H1 (cell line): ENCODE data around the gene NDUFA7. TPM values are rescaled to one million over a fixed set of nuclear protein-coding genes. Genes with fewer than 3 reads are reported as not detected.

ENCODE experiments used
- CTCF ChIA-PET: fragments of 300-600 bp; sonication (Branson Sonifier 250); formaldehyde crosslinking; loops from one replicate; lab custom pipeline; 2021; ENCODE audit not compliant: partially characterized antibody; lab: Charles Lee
- POLR2A ChIA-PET: fragments of 300-600 bp; sonication (Branson Sonifier 250); formaldehyde crosslinking; loops from one replicate; lab custom pipeline; 2021; ENCODE audit warnings: inconsistent platforms; ENCODE audit not compliant: partially characterized antibody; lab: Charles Lee
- DNase-seq, 2 experiments: peaks; one replicate each; pipeline versions ENCODE4 v3.0.0 to v3.0.0-alpha.2; 2010 to 2022; ENCODE audit warnings: low spot score in 2 of 2, low read depth in 1 of 2, mixed read lengths in 1 of 2
- FAIRE-seq: peaks from 2 replicates; lab custom pipeline; 2011; peaks lifted over from hg19 to GRCh38; lab: Jason Lieb, UNC
- H2AFZ ChIP-seq: 2 replicates; pipeline ENCODE4 v1.8.1; 2012; ENCODE audit warnings: low read length, inconsistent platforms
- H2AK5ac ChIP-seq: 2 replicates; pipeline ENCODE4 v1.6.1; 2013; ENCODE audit warnings: low read depth, low read length
- H2BK120ac ChIP-seq: replicated peaks from 2 replicates; pipeline ENCODE3; 2013; ENCODE audit warnings: low read depth, low read length, inconsistent platforms
- H2BK12ac ChIP-seq: 2 replicates; pipeline ENCODE4 v1.6.1; 2013; ENCODE audit warnings: low read depth, low read length
- H2BK15ac ChIP-seq: 2 replicates; pipeline ENCODE4 v1.6.1; 2013; ENCODE audit warnings: low read length
- H2BK20ac ChIP-seq: 2 replicates; pipeline ENCODE4 v1.6.1; 2013; ENCODE audit warnings: low read length
- H2BK5ac ChIP-seq: 2 replicates; pipeline ENCODE4 v1.6.1; 2013; ENCODE audit warnings: low read depth, low read length
- H3K14ac ChIP-seq: 2 replicates; pipeline ENCODE4 v1.6.1; 2013; ENCODE audit warnings: inconsistent platforms; ENCODE audit not compliant: insufficient read length
- H3K18ac ChIP-seq: 2 replicates; pipeline ENCODE4 v1.6.1; 2013; ENCODE audit warnings: low read length; ENCODE audit errors: extremely low read depth
- H3K23ac ChIP-seq: 2 replicates; pipeline ENCODE4 v1.6.1; 2013; ENCODE audit warnings: inconsistent platforms; ENCODE audit not compliant: insufficient read length
- H3K23me2 ChIP-seq: 2 replicates; pipeline ENCODE4 v1.6.1; 2013; ENCODE audit warnings: low read depth, low read length
- H3K27ac ChIP-seq: 2 replicates; pipeline ENCODE4 v1.6.1; 2011; ENCODE audit warnings: low read depth, low read length, inconsistent platforms
- H3K27me3 ChIP-seq, 4 experiments: replicated peaks in 1 of 4; 1 replicate in 1 of 4; 2 replicates in 3 of 4; pipeline versions ENCODE4 v1.6.1 to v1.8.1; 2011 to 2013; ENCODE audit warnings: low read length in 3 of 4, mild to moderate bottlenecking in 3 of 4, inconsistent platforms in 2 of 4, mixed read lengths in 2 of 4, moderate library complexity in 1 of 4; ENCODE audit not compliant: control insufficient read depth in 3 of 4, insufficient read depth in 3 of 4; ENCODE audit errors: extremely low read depth in 1 of 4
- H3K36me3 ChIP-seq, 4 experiments: 2 replicates each; pipeline versions ENCODE4 v1.6.1 to v1.8.1; 2011 to 2013; ENCODE audit warnings: mild to moderate bottlenecking in 4 of 4, low read length in 3 of 4, moderate library complexity in 2 of 4, control low read depth in 1 of 4, inconsistent platforms in 1 of 4; ENCODE audit not compliant: insufficient read depth in 4 of 4, control insufficient read depth in 2 of 4
- H3K4ac ChIP-seq: replicated peaks from 2 replicates; pipeline ENCODE3; 2013; ENCODE audit warnings: low read length, low read depth, mixed read lengths, inconsistent platforms; ENCODE audit not compliant: insufficient read length
- H3K4me1 ChIP-seq, 4 experiments: replicated peaks in 1 of 4; 1 replicate in 1 of 4; 2 replicates in 3 of 4; pipeline versions ENCODE4 v1.6.1 to v1.8.1; 2011 to 2013; ENCODE audit warnings: low read length in 3 of 4, inconsistent platforms in 2 of 4, mixed read lengths in 1 of 4; ENCODE audit not compliant: insufficient read depth in 4 of 4, control insufficient read depth in 3 of 4
- H3K4me2 ChIP-seq, 2 experiments: 2 replicates each; pipeline versions ENCODE4 v1.6.1 to v1.8.1; 2011 to 2013; ENCODE audit warnings: low read depth in 2 of 2, low read length in 2 of 2, control low read depth in 1 of 2, inconsistent platforms in 1 of 2, mild to moderate bottlenecking in 1 of 2; ENCODE audit not compliant: insufficient read depth in 1 of 2
- H3K4me3 ChIP-seq, 4 experiments: fragments of 200-600, 300-600 bp in 1 of 4; sonication (generic), shearing (Covaris generic), sonication (Bioruptor Twin) in 1 of 4; 2 replicates each; pipeline versions ENCODE4 v1.5.1 to v1.8.1; 2011 to 2016; ENCODE audit warnings: low read length in 4 of 4, low read depth in 3 of 4, control low read depth in 2 of 4, inconsistent platforms in 2 of 4, mild to moderate bottlenecking in 2 of 4, mixed read lengths in 1 of 4, moderate library complexity in 1 of 4; ENCODE audit not compliant: insufficient read depth in 2 of 4; ENCODE audit errors: extremely low read depth in 1 of 4
- H3K56ac ChIP-seq: replicated peaks from 2 replicates; pipeline ENCODE3; 2013; ENCODE audit warnings: low read depth, mild to moderate bottlenecking, mixed read lengths, low read length, inconsistent platforms; ENCODE audit not compliant: insufficient read length
- H3K79me1 ChIP-seq: 2 replicates; pipeline ENCODE4 v1.6.1; 2013; ENCODE audit warnings: low read depth, low read length, control low read depth
- H3K79me2 ChIP-seq, 2 experiments: 2 replicates each; pipeline versions ENCODE4 v1.6.1 to v1.8.1; 2012 to 2013; ENCODE audit warnings: low read length in 2 of 2, mild to moderate bottlenecking in 2 of 2, inconsistent platforms in 1 of 2; ENCODE audit not compliant: insufficient read depth in 2 of 2, control insufficient read depth in 1 of 2
- H3K9ac ChIP-seq, 4 experiments: replicated peaks in 1 of 4; 1 replicate in 1 of 4; 2 replicates in 3 of 4; pipeline versions ENCODE4 v1.6.1 to v1.8.1; 2011 to 2013; ENCODE audit warnings: low read depth in 3 of 4, low read length in 3 of 4, control low read depth in 2 of 4, mild to moderate bottlenecking in 2 of 4, moderate library complexity in 2 of 4, inconsistent platforms in 1 of 4; ENCODE audit errors: extremely low read depth in 1 of 4
- H3K9me3 ChIP-seq, 2 experiments: 2 replicates each; pipeline versions ENCODE4 v1.6.1 to v1.8.1; 2012 to 2013; ENCODE audit warnings: mild to moderate bottlenecking in 2 of 2, moderate library complexity in 2 of 2, control low read depth in 1 of 2, inconsistent platforms in 1 of 2, low read depth in 1 of 2, low read length in 1 of 2, mixed read lengths in 1 of 2; ENCODE audit not compliant: insufficient read depth in 2 of 2
- H4K20me1 ChIP-seq, 2 experiments: replicated peaks in 1 of 2; 2 replicates each; pipeline versions ENCODE3 to v1.8.1; 2011 to 2013; ENCODE audit warnings: inconsistent platforms in 2 of 2, low read length in 2 of 2, mild to moderate bottlenecking in 1 of 2; ENCODE audit not compliant: insufficient read depth in 2 of 2, control insufficient read depth in 1 of 2
- H4K5ac ChIP-seq: 2 replicates; pipeline ENCODE4 v1.6.1; 2013; ENCODE audit warnings: low read length, low read depth, mixed read lengths, inconsistent platforms; ENCODE audit not compliant: insufficient read length
- H4K8ac ChIP-seq: 2 replicates; pipeline ENCODE4 v1.8.0; 2013; ENCODE audit warnings: mild to moderate bottlenecking, moderate library complexity, low read length, inconsistent platforms; ENCODE audit not compliant: insufficient read depth; ENCODE audit errors: extremely low read depth
- H4K91ac ChIP-seq: replicated peaks from 2 replicates; pipeline ENCODE3; 2013; ENCODE audit warnings: low read length, mixed read lengths, inconsistent platforms; ENCODE audit not compliant: insufficient read length
- SAP30 ChIP-seq: fragments of 300-600 bp; sonication (generic); IDR thresholded peaks from 2 replicates; pipeline ENCODE4 v1.7.1; 2012; ENCODE audit warnings: low read length, moderate library complexity, mild to moderate bottlenecking, inconsistent platforms; ENCODE audit not compliant: insufficient read depth, insufficient replicate concordance
- TEAD4 ChIP-seq: IDR thresholded peaks from 2 replicates; pipeline ENCODE4 v1.6.1; 2012; ENCODE audit warnings: low read depth, low read length, inconsistent platforms, mixed read lengths
- WGBS, 2 experiments: shearing (Covaris generic) in 1 of 2; methylation state at CpG; one replicate each; pipeline versions ENCODE4 v1.1.6 to v1.1.7; 2013 to 2015; ENCODE audit warnings: low lambda C conversion rate in 2 of 2, mixed read lengths in 2 of 2, inconsistent platforms in 1 of 2, low coverage in 1 of 2, missing lambda C conversion rate in 1 of 2; ENCODE audit not compliant: insufficient replicate concordance in 2 of 2, insufficient coverage in 1 of 2, insufficient read length in 1 of 2; ENCODE audit errors: extremely low coverage in 1 of 2, missing lambda C conversion rate in 1 of 2; 5-methylcytosine and 5-hydroxymethylcytosine counted together
- polyA plus RNA-seq, 7 experiments: library from polyadenylated mRNA; depleted of rRNA in 3 of 7; stranded (reverse) in 5 of 7; unstranded in 2 of 7; fragments of >200 nt in 5 of 7; fragments of 200-250 nt in 2 of 7; gene quantifications; 1 replicate in 5 of 7; 2 replicates in 1 of 7; 4 replicates in 1 of 7; pipeline versions ENCODE4 v1.2.1 to v1.2.3, GENCODE V29; 2011 to 2013; ENCODE audit warnings: missing spikeins in 2 of 7, mixed read lengths in 2 of 7
- total RNA-seq: library from RNA; stranded (reverse); fragmentation: NEBNext Ultra II Directional; extraction: Animal tissue kit (Norgen Biotek cat#: 25700); gene quantifications from 2 replicates; pipeline ENCODE4 v1.2.1, GENCODE V29; 2021

The NDUFA7 gene
- total and polyA plus RNA-seq, 2 of the 8 experiments (the other 6 are each of a cell fraction or from before 2014, with no cell fraction given): 54.4 to 286 TPM

- Histone ChIP-seq H2AK5ac (peak overlapping the region; percentile 40; the same call in 1 of the 2 replicates), H3K4me2 (peak overlapping the region; percentile 84 to 95), H2BK15ac (no peak overlapping the region), H3K23me2 (peaks cover 16% of the 10 kb centered on the region), H2BK12ac (no peak overlapping the region; the same call in 1 of the 2 replicates), H3K4me1 (peaks cover 0 to 17% (median 9%) of the 10 kb centered on the region in 4 experiments; a peak in 6 of 7 replicates), H4K8ac (no peak overlapping the region), H3K9me3 (no peaks in the 10 kb centered on the region), H2BK120ac (no peak overlapping the region), H3K36me3 (peaks cover 15 to 31% (median 23%) of the 10 kb centered on the region in 4 experiments), H3K4ac (no peak overlapping the region), H2BK20ac (no peak overlapping the region), H4K5ac (no peak overlapping the region), H3K9ac (peak overlapping the region in 3 of 4 experiments; percentile 93 to 95 (median 95); a peak in 6 of 7 replicates), H3K79me1 (peaks cover 10% of the 10 kb centered on the region; the same call in 1 of the 2 replicates), H3K23ac (no peak overlapping the region), H3K14ac (no peak overlapping the region), H4K91ac (no peak overlapping the region), H3K27me3 (no peaks in the 10 kb centered on the region), H2BK5ac (peak overlapping the region; percentile 95; the same call in 1 of the 2 replicates), H2AFZ (no peak overlapping the region), H3K27ac (no peak overlapping the region), H3K18ac (no peak overlapping the region), H4K20me1 (peaks cover 5 to 15% of the 10 kb centered on the region in 2 experiments), H3K79me2 (peaks cover 0 to 33% of the 10 kb centered on the region in 2 experiments; a peak in 2 of 4 replicates), H3K56ac (no peak overlapping the region), H3K4me3 (peak overlapping the region; percentile 90 to 98 (median 97))
- POLR2A ChIA-PET: interaction anchor here (1.0 to 27.1 kb wide), 10 partner anchors 6 to 399 kb away, joined by 3 to 583 read pairs (median 4); partner anchors contain the start of genes CD320, NDUFA7, RAB11B and RPS28
- 81% methylated on average over 19 of the region's 19 CpGs; no CpG with 5 or more reads in 1 of the 2 experiments for WGBS, 2 experiments
- peak; percentile 55; the same call in 1 of the 2 replicates for TF ChIP-seq TEAD4
- no peak for TF ChIP-seq SAP30
- FAIRE-seq (no peak), DNase-seq (no peak)
- CTCF ChIA-PET: interaction anchor here (0.6 to 5.2 kb wide), 8 partner anchors 9 to 259 kb away, joined by 3 to 32 read pairs (median 5); no protein-coding TSS in a partner anchor
These were observed 1.2 kb downstream of the NDUFA7 start for GRCh38 chr19:8319807-8320520.
